OCI-LY7 (cell line): ENCODE measurements around the gene TRIO. TPM values are rescaled to one million over a fixed set of nuclear protein-coding genes. Genes with fewer than 3 reads are reported as not detected.

ENCODE experiments used
- BruUV-seq: library from RNA; stranded (reverse); fragments of 400-500 nt; replicated peaks from 2 replicates; lab custom pipeline; 2021; lab: Mats Ljungman, UMichigan
- CTCF ChIA-PET: fragments of 300-600 bp; sonication (Branson Sonifier 250); formaldehyde crosslinking; loops from one replicate; lab custom pipeline; 2022; ENCODE audit warnings: antibody characterized with exemption; ENCODE audit not compliant: unreplicated experiment; lab: Charles Lee
- POLR2A ChIA-PET: fragments of 300-600 bp; sonication (Branson Sonifier 250); formaldehyde crosslinking; loops from one replicate; lab custom pipeline; 2022; ENCODE audit warnings: antibody characterized with exemption; lab: Charles Lee
- DNase-seq: peaks from one replicate; pipeline ENCODE4 v3.0.0-alpha.2; 2015; ENCODE audit warnings: low spot score
- H2AFZ ChIP-seq: fragments of 200-600 bp; sonication (generic), shearing (Covaris generic); 2 replicates; pipeline ENCODE4 v1.6.1; 2014; ENCODE audit warnings: mild to moderate bottlenecking, antibody characterized with exemption, low read length, moderate library complexity
- H3K27ac ChIP-seq: fragments of 200-600 bp; sonication (generic); 2 replicates; pipeline ENCODE4 v1.5.1; 2014; ENCODE audit warnings: mixed run types, low read depth, mild to moderate bottlenecking, moderate library complexity, low read length, inconsistent platforms; ENCODE audit not compliant: poor library complexity, severe bottlenecking
- H3K36me3 ChIP-seq: fragments of 200-600 bp; sonication (generic); 2 replicates; pipeline ENCODE4 v1.6.1; 2014; ENCODE audit warnings: mild to moderate bottlenecking, antibody characterized with exemption, low read length, moderate library complexity, mixed read lengths; ENCODE audit not compliant: insufficient read depth
- H3K4me1 ChIP-seq: fragments of 200-600 bp; sonication (generic); 2 replicates; pipeline ENCODE4 v1.5.1; 2014; ENCODE audit warnings: mild to moderate bottlenecking, low read length; ENCODE audit not compliant: insufficient read depth, poor library complexity, severe bottlenecking
- H3K4me2 ChIP-seq: fragments of 200-600 bp; sonication (generic); 2 replicates; pipeline ENCODE4 v1.6.1; 2014; ENCODE audit warnings: mild to moderate bottlenecking, low read length
- H3K4me3 ChIP-seq: fragments of 200-600 bp; sonication (generic); 2 replicates; pipeline ENCODE4 v1.5.1; 2014; ENCODE audit warnings: mild to moderate bottlenecking, low read depth, low read length; ENCODE audit not compliant: poor library complexity, severe bottlenecking
- H3K79me2 ChIP-seq: fragments of 200-600 bp; sonication (generic); 2 replicates; pipeline ENCODE4 v1.6.1; 2016; ENCODE audit warnings: low read depth, mild to moderate bottlenecking, low read length, moderate library complexity, mixed read lengths; ENCODE audit not compliant: insufficient read depth
- H3K9me2 ChIP-seq: fragments of 200-600 bp; sonication (generic); 2 replicates; pipeline ENCODE4 v1.6.1; 2016; ENCODE audit warnings: mild to moderate bottlenecking, low read length, mixed read lengths; ENCODE audit not compliant: insufficient read depth
- H3K9me3 ChIP-seq: fragments of 200-600 bp; sonication (generic); 2 replicates; pipeline ENCODE4 v1.6.1; 2014; ENCODE audit warnings: mild to moderate bottlenecking, mixed run types, low read length, mixed read lengths
- H4K20me1 ChIP-seq: fragments of 200-600 bp; sonication (generic); 2 replicates; pipeline ENCODE4 v1.6.1; 2014; ENCODE audit warnings: mild to moderate bottlenecking, antibody characterized with exemption, low read length, moderate library complexity, mixed read lengths; ENCODE audit not compliant: insufficient read depth
- EZH2phosphoT487 ChIP-seq: fragments of 200-600 bp; sonication (generic); IDR thresholded peaks from 2 replicates; pipeline ENCODE4 v1.6.1; 2018; ENCODE audit warnings: low read depth, borderline replicate concordance, mild to moderate bottlenecking, mixed run types, antibody characterized with exemption, low read length, moderate library complexity, mixed read lengths
- intact Hi-C: fragments of 100-400 bp; cut with micrococcal nuclease; formaldehyde crosslinking; loops from one replicate; pipeline ENCODE4 v1.10.0; 2022; ENCODE audit not compliant: unreplicated experiment
- total RNA-seq, 2 experiments: library from RNA; depleted of rRNA in 1 of 2; stranded (reverse); fragments of >200 nt in 1 of 2; shearing (Covaris generic) in 1 of 2; gene quantifications; 2 replicates each; pipeline ENCODE4 v1.2.3, GENCODE V29; 2014 to 2022
- TF ChIP-seq, protein P1 (sequence below): fragments of 200-600 bp; sonication (generic); conservative IDR thresholded peaks from 2 replicates; pipeline ENCODE4 v1.5.1; 2014; ENCODE audit warnings: mild to moderate bottlenecking, antibody characterized with exemption, low read length, moderate library complexity, mixed read lengths

TRIO gene
- total RNA-seq, 2 experiments from 2014 or later, result 35.8 to 55.1 TPM

DNA sequence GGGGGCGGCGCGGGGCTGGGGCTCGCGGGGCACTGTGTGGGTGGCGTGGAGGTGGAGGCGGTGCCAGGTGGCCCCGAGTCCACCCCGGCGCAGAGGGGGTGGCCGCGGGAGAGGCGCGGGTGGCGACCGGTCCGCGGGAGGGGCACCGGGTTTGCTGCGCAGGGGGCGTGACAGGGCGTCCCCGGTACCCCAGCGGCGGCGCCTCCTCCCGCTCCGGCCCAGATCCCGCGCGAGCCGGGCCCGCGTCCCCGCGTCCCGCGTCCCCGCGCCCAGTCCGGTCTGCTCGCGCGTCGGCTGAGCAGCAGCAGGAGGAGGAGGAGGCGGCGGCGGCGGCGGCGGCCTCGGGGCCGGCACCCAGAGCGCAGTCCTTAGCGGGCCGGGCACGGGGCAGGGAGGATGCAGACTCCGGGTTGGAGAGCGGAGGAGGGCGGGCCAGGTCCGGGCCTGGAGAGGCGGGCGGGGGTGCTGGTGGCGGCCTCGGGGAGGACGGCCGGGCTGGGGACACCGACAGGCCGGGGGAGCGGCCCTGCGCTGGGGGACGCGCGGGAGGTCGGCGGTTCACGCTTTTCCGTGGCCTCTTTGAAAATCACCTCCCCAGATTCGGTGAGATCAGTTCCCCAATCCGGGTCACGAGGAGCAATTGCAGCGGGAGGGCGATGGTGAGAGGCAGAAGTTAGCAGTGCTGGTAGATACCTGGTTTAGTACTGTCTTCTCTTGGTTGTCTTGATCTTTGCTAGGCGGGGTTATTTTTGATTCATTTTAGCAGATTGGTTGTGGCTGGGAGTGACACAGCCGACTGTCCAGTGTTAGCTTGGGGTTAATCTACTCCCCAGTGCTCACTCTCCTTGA is 1.7 kb downstream of the TRIO start:
- no peak overlapping the region for H2AFZ ChIP-seq
- peak overlapping the region; percentile 94 for H3K4me3 ChIP-seq
- H3K36me3 ChIP-seq, result no peaks in the 10 kb centered on the region
- peak overlapping the region; percentile 68 for H3K27ac ChIP-seq
- peaks cover 24% of the 10 kb centered on the region for H3K79me2 ChIP-seq
- no peaks in the 10 kb centered on the region for H3K9me3 ChIP-seq
- H4K20me1 ChIP-seq, result no peaks in the 10 kb centered on the region
- CTCF ChIA-PET, result no interaction called here
- intact Hi-C loops, result loop anchor here (1.0 to 2.0 kb wide), 2 partner anchors 26 to 69 kb away; no protein-coding TSS in a partner anchor
- POLR2A ChIA-PET, result interaction anchor here (0.5 to 2.2 kb wide), 7 partner anchors 10 to 717 kb away, joined by 3 to 25 read pairs (median 5); no protein-coding TSS in a partner anchor
- no TSS peak for BruUV-seq
- DNase-seq, result peak; percentile 77
- H3K9me2 ChIP-seq, result no peaks in the 10 kb centered on the region
- peaks cover 22% of the 10 kb centered on the region for H3K4me1 ChIP-seq
- peak overlapping the region; percentile 79 for H3K4me2 ChIP-seq
- TF ChIP-seq EZH2phosphoT487, result no peak
- TF ChIP-seq, protein P1, sequence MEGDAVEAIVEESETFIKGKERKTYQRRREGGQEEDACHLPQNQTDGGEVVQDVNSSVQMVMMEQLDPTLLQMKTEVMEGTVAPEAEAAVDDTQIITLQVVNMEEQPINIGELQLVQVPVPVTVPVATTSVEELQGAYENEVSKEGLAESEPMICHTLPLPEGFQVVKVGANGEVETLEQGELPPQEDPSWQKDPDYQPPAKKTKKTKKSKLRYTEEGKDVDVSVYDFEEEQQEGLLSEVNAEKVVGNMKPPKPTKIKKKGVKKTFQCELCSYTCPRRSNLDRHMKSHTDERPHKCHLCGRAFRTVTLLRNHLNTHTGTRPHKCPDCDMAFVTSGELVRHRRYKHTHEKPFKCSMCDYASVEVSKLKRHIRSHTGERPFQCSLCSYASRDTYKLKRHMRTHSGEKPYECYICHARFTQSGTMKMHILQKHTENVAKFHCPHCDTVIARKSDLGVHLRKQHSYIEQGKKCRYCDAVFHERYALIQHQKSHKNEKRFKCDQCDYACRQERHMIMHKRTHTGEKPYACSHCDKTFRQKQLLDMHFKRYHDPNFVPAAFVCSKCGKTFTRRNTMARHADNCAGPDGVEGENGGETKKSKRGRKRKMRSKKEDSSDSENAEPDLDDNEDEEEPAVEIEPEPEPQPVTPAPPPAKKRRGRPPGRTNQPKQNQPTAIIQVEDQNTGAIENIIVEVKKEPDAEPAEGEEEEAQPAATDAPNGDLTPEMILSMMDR, result no peak; the same call in 1 of the 2 replicates

DNA sequence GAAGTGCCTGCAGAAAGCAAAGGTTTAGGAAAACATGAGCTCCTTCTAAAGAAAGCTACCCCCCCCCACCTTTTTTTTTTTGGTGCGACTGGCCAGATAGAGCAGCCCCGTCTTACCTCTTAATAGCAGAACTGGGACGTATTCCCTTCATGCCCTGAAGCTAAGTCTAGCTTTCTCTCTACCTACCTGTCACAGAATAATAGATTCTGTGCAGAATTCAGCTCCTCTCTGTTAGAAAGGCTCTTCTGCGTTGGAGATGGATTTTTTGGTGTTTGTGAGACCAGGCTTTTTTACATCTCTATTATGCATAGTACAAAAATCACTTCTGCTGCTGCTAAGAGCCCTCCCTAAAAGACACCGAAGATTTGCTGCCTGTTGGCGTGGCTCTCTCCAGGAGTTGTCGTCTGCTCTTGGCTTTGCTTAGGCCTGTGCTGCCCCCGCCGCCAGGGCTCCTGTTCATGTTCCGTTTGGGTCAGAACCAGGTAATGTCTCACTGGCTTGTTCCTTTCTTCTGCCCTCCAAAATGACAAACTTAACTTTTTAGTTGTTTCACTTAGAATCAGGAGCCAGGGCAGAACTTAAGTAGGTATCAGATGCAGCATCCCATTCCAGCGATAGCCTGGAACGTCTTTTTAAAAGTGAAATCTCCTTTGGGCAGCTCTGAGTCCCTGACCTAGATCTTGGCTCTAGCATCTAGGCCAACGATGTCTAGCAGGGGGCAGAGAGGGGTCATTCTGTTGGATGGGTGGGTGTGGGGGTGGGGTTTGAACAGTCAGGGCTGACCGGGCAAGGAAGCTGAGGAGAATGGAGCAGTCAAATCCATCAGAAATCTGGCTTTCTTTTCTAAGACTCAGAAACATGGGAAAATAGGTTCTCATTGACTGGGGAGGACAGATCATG is 2.5 kb downstream of the TRIO start:
- Histone ChIP-seq H3K4me3 (peak overlapping the region; percentile 94), H3K4me1 (peaks cover 24% of the 10 kb centered on the region), H3K4me2 (peak overlapping the region; percentile 79), H3K36me3 (no peaks in the 10 kb centered on the region), H2AFZ (no peak overlapping the region), H4K20me1 (no peaks in the 10 kb centered on the region), H3K9me3 (no peaks in the 10 kb centered on the region), H3K79me2 (peaks cover 26% of the 10 kb centered on the region), H3K9me2 (no peaks in the 10 kb centered on the region), H3K27ac (peak overlapping the region; percentile 68)
- DNase-seq, result no peak
- POLR2A ChIA-PET, result interaction anchor here (0.5 to 2.2 kb wide), 8 partner anchors 10 to 716 kb away, joined by 3 to 25 read pairs (median 4); no protein-coding TSS in a partner anchor
- TF ChIP-seq, protein P1, result no peak
- TF ChIP-seq EZH2phosphoT487, result no peak
- intact Hi-C loops, result loop anchor here (2.0 kb wide), 1 partner anchor 25 kb away; no protein-coding TSS in a partner anchor
- BruUV-seq, result no TSS peak
- CTCF ChIA-PET, result no interaction called here
